Measurements from ENCODE around the gene TMEM242. TPM values are rescaled to one million over a fixed set of nuclear protein-coding genes. Genes with fewer than 3 reads are reported as not detected.
"Not testable (repeated sequence)": the region's sequence is repeated elsewhere in the genome, so short reads cannot be mapped to it uniquely, and the experiment has no call there.

Gene TMEM242
- total RNA-seq, 1 experiment from 2014 or later = 9.4 TPM

DNA sequence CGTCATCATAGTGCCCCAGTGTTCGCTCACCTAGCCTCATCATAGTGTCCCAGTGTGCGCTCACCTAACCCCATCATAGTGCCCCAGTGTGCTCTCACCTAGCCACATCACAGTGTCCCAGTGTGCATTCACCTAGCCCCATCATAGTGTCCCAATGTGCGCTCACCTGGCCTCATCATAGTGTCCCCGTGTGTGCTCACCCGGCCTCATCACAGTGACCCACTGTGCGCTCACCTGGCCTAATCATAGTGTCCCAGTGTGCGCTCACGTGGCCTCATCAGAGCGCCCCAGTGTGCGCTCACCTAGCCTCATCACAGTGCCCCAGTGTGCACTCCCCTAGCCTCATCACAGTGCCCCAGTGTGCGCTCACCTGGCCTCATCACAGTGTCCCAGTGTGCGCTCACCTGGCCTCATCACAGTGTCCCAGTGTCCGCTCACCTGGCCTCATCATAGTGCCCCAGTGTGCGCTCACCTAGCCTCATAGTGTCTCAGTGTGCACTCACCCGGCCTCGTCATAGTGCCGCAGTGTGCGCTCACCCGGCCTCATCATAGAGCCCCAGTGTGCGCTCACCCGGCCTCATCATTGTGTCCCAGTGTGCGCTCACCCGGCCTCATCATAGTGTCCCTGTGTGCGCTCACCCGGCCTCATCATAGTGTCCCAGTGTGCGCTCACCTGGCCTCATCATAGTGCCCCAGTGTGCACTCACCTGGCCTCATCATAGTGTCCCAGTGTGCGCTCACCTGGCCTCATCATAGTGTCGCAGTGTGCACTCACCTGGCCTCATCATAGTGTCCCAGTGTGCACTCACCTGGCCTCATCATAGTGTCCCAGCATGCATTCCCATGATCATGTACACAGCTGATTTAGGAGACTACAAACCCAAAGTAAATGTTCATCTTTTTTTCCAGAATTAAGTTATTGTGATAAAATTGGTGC is 9.5 kb downstream of the TMEM242 start:
- no peak overlapping the region for H3K4me3 Mint-ChIP-seq (ENCODE audit: unreplicated experiment)
- no peaks in the 10 kb centered on the region for H3K27me3 Mint-ChIP-seq (ENCODE audit: insufficient read depth, unreplicated experiment)
- CTCF ChIA-PET = interaction anchor here (1.0 to 4.6 kb wide), 17 partner anchors 10 to 757 kb away, joined by 3 to 106 read pairs (median 5); partner anchors contain the start of gene TMEM242
- BruUV-seq (replicated peaks) = no TSS peak
- no peak for DNase-seq (ENCODE audit: unreplicated experiment)
- no peak overlapping the region for H3K27ac Mint-ChIP-seq (ENCODE audit: low read depth, unreplicated experiment)
- intact Hi-C loops (cut with micrococcal nuclease) = loop anchor here (1.0 to 10.0 kb wide), 7 partner anchors 22 to 761 kb away; partner anchors contain the start of gene ZDHHC14
- peaks cover 15% of the 10 kb centered on the region for H3K36me3 Mint-ChIP-seq (ENCODE audit: insufficient read depth, unreplicated experiment)
- TF ChIP-seq, protein P1, sequence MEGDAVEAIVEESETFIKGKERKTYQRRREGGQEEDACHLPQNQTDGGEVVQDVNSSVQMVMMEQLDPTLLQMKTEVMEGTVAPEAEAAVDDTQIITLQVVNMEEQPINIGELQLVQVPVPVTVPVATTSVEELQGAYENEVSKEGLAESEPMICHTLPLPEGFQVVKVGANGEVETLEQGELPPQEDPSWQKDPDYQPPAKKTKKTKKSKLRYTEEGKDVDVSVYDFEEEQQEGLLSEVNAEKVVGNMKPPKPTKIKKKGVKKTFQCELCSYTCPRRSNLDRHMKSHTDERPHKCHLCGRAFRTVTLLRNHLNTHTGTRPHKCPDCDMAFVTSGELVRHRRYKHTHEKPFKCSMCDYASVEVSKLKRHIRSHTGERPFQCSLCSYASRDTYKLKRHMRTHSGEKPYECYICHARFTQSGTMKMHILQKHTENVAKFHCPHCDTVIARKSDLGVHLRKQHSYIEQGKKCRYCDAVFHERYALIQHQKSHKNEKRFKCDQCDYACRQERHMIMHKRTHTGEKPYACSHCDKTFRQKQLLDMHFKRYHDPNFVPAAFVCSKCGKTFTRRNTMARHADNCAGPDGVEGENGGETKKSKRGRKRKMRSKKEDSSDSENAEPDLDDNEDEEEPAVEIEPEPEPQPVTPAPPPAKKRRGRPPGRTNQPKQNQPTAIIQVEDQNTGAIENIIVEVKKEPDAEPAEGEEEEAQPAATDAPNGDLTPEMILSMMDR (IDR thresholded peaks at IDR 0.05; ENCODE audit: unreplicated experiment) = no peak
- H3K9me3 Mint-ChIP-seq (ENCODE audit: unreplicated experiment) = no peaks in the 10 kb centered on the region
- H3K4me1 Mint-ChIP-seq (ENCODE audit: insufficient read depth, unreplicated experiment) = peaks cover 12% of the 10 kb centered on the region
- POLR2A ChIA-PET = interaction anchor here (1.0 to 1.3 kb wide), 3 partner anchors 9 to 353 kb away, joined by 3 to 7 read pairs (median 6); partner anchors contain the start of gene TMEM242

DNA sequence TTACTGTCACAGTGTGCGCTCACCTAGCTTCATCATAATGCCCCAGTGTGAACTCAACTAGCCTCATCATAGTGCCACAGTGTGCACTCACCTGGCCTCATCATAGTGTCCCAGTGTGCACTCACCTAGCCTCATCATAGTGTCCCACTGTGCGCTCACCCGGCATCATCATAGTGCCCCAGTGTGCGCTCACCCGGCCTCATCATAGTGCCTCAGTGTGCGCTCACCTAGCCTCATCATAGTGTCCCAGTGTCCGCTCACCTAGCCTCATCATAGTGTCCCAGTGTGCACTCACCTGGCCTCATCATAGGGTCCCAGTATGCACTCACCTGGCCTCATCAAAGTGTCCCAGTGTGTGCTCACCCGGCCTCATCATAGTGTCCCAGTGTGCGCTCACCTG is 10.6 kb downstream of the TMEM242 start:
- Mint-ChIP-seq H3K4me1 (ENCODE audit: insufficient read depth, unreplicated experiment) (peaks cover 11% of the 10 kb centered on the region), H3K36me3 (ENCODE audit: insufficient read depth, unreplicated experiment) (peaks cover 9% of the 10 kb centered on the region), H3K9me3 (ENCODE audit: unreplicated experiment) (no peaks in the 10 kb centered on the region), H3K27ac (ENCODE audit: low read depth, unreplicated experiment) (no peak overlapping the region), H3K4me3 (ENCODE audit: unreplicated experiment) (no peak overlapping the region), H3K27me3 (ENCODE audit: insufficient read depth, unreplicated experiment) (no peaks in the 10 kb centered on the region)
- no peak for DNase-seq (ENCODE audit: unreplicated experiment)
- ChIA-PET CTCF (no interaction called here), POLR2A (no interaction called here)
- TF ChIP-seq, protein P1 (IDR thresholded peaks at IDR 0.05; ENCODE audit: unreplicated experiment) = no peak
- intact Hi-C loops (cut with micrococcal nuclease) = loop anchor here (10.0 kb wide), 2 partner anchors 442 to 762 kb away; no protein-coding TSS in a partner anchor
- BruUV-seq (replicated peaks) = no TSS peak

DNA sequence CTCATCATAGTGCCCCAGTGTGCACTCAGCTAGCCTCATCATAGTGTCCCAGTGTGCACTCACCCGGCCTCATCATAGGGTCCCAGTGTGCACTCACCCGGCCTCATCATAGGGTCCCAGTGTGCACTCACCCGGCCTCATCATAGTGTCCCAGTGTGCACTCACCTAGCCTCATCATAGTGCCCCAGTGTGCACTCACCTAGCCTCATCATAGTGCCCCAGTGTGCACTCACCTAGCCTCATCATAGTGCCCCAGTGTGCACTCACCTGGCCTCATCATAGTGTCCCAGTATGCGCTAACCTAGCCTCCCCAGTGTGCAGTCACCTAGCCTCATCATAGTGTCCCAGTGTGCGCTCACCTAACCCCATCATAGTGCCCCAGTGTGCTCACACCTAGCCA is 12.6 kb downstream of the TMEM242 start:
- BruUV-seq (replicated peaks); CTCF ChIA-PET; POLR2A ChIA-PET; H3K9me3 Mint-ChIP-seq (ENCODE audit: unreplicated experiment); H3K27me3 Mint-ChIP-seq (ENCODE audit: insufficient read depth, unreplicated experiment); H3K4me1 Mint-ChIP-seq (ENCODE audit: insufficient read depth, unreplicated experiment); H3K36me3 Mint-ChIP-seq (ENCODE audit: insufficient read depth, unreplicated experiment); DNase-seq (ENCODE audit: unreplicated experiment); H3K4me3 Mint-ChIP-seq (ENCODE audit: unreplicated experiment); H3K27ac Mint-ChIP-seq (ENCODE audit: low read depth, unreplicated experiment): not testable (repeated sequence)
- intact Hi-C loops (cut with micrococcal nuclease) = loop anchor here (10.0 kb wide), 2 partner anchors 444 to 764 kb away; no protein-coding TSS in a partner anchor

DNA sequence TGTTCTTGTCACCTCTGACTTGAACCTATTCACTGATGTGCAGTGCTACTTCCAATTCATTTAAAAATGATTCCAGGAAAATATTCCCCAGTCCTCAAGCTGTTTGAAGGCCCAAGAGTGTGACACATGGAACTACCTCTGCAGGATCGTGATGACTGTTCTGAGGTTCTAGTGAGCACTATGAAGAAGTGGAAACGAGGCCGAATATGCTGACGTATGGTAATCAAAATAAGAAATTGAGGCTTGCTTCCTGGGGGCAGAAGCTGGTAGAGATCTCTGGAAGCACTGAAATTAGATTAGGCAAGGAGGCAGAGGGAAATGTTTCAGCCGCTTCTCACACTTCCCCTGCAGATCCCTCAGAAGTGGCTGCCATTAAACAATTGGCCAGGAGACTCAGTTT is 15.7 kb downstream of the TMEM242 start:
- TF ChIP-seq, protein P1 (IDR thresholded peaks at IDR 0.05; ENCODE audit: unreplicated experiment) = no peak
- no TSS peak for BruUV-seq (replicated peaks)
- Mint-ChIP-seq H3K9me3 (ENCODE audit: unreplicated experiment) (no peaks in the 10 kb centered on the region), H3K27ac (ENCODE audit: low read depth, unreplicated experiment) (no peak overlapping the region), H3K4me1 (ENCODE audit: insufficient read depth, unreplicated experiment) (no peaks in the 10 kb centered on the region), H3K27me3 (ENCODE audit: insufficient read depth, unreplicated experiment) (no peaks in the 10 kb centered on the region), H3K36me3 (ENCODE audit: insufficient read depth, unreplicated experiment) (no peaks in the 10 kb centered on the region), H3K4me3 (ENCODE audit: unreplicated experiment) (no peak overlapping the region)
- intact Hi-C loops (cut with micrococcal nuclease) = no loop called here
- no peak for DNase-seq (ENCODE audit: unreplicated experiment)
- ChIA-PET CTCF (no interaction called here), POLR2A (no interaction called here)
